Upper lobe of left lung (tissue), 4 donors: ENCODE measurements around the gene BRCA2.

ENCODE experiments used
- EP300 ChIP-seq, 4 donors: sonication (generic); formaldehyde crosslinking; IDR thresholded peaks; one replicate each; pipeline ENCODE4 v1.5.1; 2017; ENCODE audit warnings: antibody characterized with exemption in 4 of 4, control low read depth in 2 of 4
- POLR2AphosphoS5 ChIP-seq, 2 donors: sonication (generic); formaldehyde crosslinking; IDR thresholded peaks; one replicate each; pipeline ENCODE4 v1.5.1; 2017; ENCODE audit warnings: antibody characterized with exemption in 2 of 2
- TF ChIP-seq, protein P1 (sequence below), 6 experiments: fragments of 450-650 bp in 4 of 6; fragments of 200-600 bp in 2 of 6; sonication (generic) in 2 of 6; IDR thresholded peaks; one replicate each; pipeline ENCODE4 v1.5.1; 2016 to 2019; ENCODE audit warnings: antibody characterized with exemption in 6 of 6

DNA sequence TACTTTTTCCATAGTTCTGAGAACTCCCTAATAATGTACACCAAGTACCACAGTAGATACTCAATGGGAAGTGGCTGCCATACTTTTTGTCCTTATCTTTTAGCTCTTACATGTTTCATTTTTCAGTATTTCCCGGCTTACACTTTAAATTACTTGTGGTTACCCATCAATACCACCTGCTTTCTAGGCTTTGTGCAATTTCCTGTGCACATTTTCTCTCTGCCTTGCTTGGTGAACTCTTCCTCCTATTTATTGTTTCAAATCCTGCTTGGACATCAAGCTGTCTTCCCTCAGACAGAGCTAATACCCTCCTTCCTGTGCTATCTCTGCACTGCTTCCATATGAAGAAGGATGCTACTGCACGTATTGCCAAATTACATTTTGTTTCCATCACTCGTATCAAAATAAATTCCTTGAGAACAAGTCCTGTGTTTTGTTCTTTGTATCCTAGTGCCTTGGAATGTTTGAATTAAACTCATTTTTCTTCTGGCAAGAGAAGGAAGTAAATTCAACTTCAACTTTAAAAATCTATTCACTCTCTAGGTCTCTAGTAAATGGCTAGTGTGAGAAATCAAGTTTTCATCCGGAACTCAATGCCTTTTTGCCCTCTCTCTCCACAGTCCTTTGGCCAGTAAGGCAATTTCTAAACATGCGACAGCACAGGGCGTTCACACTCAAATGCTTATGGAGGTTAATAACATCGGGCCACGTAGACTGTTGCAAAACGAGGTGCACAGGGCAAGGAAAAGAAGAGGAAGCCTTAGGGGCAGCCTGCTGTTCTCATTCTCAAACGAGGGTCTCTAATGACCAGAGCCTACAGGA is 5.8 kb upstream of the BRCA2 start:
- TF ChIP-seq, protein P1, sequence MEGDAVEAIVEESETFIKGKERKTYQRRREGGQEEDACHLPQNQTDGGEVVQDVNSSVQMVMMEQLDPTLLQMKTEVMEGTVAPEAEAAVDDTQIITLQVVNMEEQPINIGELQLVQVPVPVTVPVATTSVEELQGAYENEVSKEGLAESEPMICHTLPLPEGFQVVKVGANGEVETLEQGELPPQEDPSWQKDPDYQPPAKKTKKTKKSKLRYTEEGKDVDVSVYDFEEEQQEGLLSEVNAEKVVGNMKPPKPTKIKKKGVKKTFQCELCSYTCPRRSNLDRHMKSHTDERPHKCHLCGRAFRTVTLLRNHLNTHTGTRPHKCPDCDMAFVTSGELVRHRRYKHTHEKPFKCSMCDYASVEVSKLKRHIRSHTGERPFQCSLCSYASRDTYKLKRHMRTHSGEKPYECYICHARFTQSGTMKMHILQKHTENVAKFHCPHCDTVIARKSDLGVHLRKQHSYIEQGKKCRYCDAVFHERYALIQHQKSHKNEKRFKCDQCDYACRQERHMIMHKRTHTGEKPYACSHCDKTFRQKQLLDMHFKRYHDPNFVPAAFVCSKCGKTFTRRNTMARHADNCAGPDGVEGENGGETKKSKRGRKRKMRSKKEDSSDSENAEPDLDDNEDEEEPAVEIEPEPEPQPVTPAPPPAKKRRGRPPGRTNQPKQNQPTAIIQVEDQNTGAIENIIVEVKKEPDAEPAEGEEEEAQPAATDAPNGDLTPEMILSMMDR (IDR thresholded peaks at IDR 0.05): no peak
- no peak for TF ChIP-seq POLR2AphosphoS5 (IDR thresholded peaks at IDR 0.05)
- no peak for TF ChIP-seq EP300 (IDR thresholded peaks at IDR 0.05)
